Right lung (tissue), 5 donors: Measurements from ENCODE around the gene ALG6. TPM values are rescaled to one million over a fixed set of nuclear protein-coding genes. Genes with fewer than 3 reads are reported as not detected.
A peak's percentile ranks its signal among the peaks of the same experiment; 100 is the strongest.

Source experiments
- DNase-seq, 2 donors: peaks; one replicate each; pipeline ENCODE4 v3.0.0-alpha.2; 2013
- polyA plus RNA-seq, 5 donors: library from polyadenylated mRNA; unstranded; fragments of 120-200 nt; gene quantifications; one replicate each; pipeline versions ENCODE4 v1.2.1 to v1.2.3, GENCODE V29; 2013; ENCODE audit warnings: inconsistent platforms in 1 of 5, low replicate concordance in 1 of 5; ENCODE audit not compliant: insufficient read length in 5 of 5, insufficient read depth in 1 of 5

The ALG6 gene
- polyA plus RNA-seq, 5 donors = 18.9 to 28.9 (median 24.3) TPM

- peak; percentile 85 to 89 for DNase-seq
Measured at GRCh38 chr1:63487336-63488065, 120.1 kb downstream of the ALG6 start.

Other genes starting within 250 kb of the ALG6 start
- under 1 TPM in 1 of 5 donors, not detected in 4; 0.49 TPM for gene FOXD3, start 45.1 kb upstream of the ALG6 start, polyA plus RNA-seq
- 10 to 100 TPM; 42.3 to 94.1 (median 72.6) TPM for gene ITGB3BP, start 155.6 kb downstream of the ALG6 start, polyA plus RNA-seq
- 10 to 100 TPM; 15.2 to 33.9 (median 27.4) TPM for gene EFCAB7, start 155.9 kb downstream of the ALG6 start, polyA plus RNA-seq
- gene PGM1, start 225.8 kb downstream of the ALG6 start, polyA plus RNA-seq = 10 to 100 TPM; 36.0 to 43.8 (median 41.7) TPM